Measurements from ENCODE around the gene CCL15. TPM values are rescaled to one million over a fixed set of nuclear protein-coding genes. Genes with fewer than 3 reads are reported as not detected.

The CCL15 gene
- total and polyA plus RNA-seq, 2 of the 13 experiments (the other 11 are each of a cell fraction or from before 2014, with no cell fraction given): 29.2 to 45.9 TPM

- TF ChIP-seq PAXIP1 (CRISPR knock-in tag; conservative IDR thresholded peaks at IDR 0.05) (peak; percentile 67), ZFP90 (CRISPR knock-in tag; IDR thresholded peaks at IDR 0.05; ENCODE audit: borderline replicate concordance) (0 out of 2 replicates have a peak, but pooled peaks have one; percentile 66), PHF21A (CRISPR knock-in tag; IDR thresholded peaks at IDR 0.05) (no peak), ZNF34 (CRISPR knock-in tag; IDR thresholded peaks at IDR 0.05; ENCODE audit: borderline replicate concordance) (no peak), ZEB1 (IDR thresholded peaks at IDR 0.05; ENCODE audit: insufficient replicate concordance, low read depth) (peak; percentile 35), MBD4 (IDR thresholded peaks at IDR 0.05; ENCODE audit: borderline replicate concordance, low read length) (no peak), SKI (IDR thresholded peaks at IDR 0.05; ENCODE audit: partially characterized antibody) (peak; percentile 77), PREB (CRISPR knock-in tag; IDR thresholded peaks at IDR 0.05) (no peak), BRD4 (CRISPR knock-in tag; IDR thresholded peaks at IDR 0.05) (0 out of 2 replicates have a peak, but pooled peaks have one; percentile 43), NR2F1 (CRISPR knock-in tag; IDR thresholded peaks at IDR 0.05) (0 out of 4 replicates have a peak, but pooled peaks of 1 of the 2 experiments have one; percentile 10), BCL6 (CRISPR knock-in tag; IDR thresholded peaks at IDR 0.05) (no peak), ZBTB4 (CRISPR knock-in tag; IDR thresholded peaks at IDR 0.05; ENCODE audit: borderline replicate concordance) (no peak), UBTF (CRISPR knock-in tag; IDR thresholded peaks at IDR 0.05) (peak; percentile 25; the same call in 1 of the 2 replicates), FOXP1 (IDR thresholded peaks at IDR 0.05) (no peak), FOXP1 (CRISPR knock-in tag; IDR thresholded peaks at IDR 0.05) (no peak)
Measured at GRCh38 chr17:36001110-36001771, at the start of gene CCL15 (continued).
